CD8-positive, alpha-beta memory T cell (primary cell): Measurements from ENCODE around the gene BCR. TPM values are rescaled to one million over a fixed set of nuclear protein-coding genes. Genes with fewer than 3 reads are reported as not detected.
"Not testable (repeated sequence)": the region's sequence is repeated elsewhere in the genome, so short reads cannot be mapped to it uniquely, and the experiment has no call there.

Source experiments
- CTCF ChIA-PET: fragments of 350-600 bp; sonication (Branson Sonifier 250); formaldehyde crosslinking; loops from one replicate; lab custom pipeline; 2021; ENCODE audit warnings: antibody characterized with exemption; lab: Charles Lee
- POLR2A ChIA-PET: fragments of 350-600 bp; sonication (Branson Sonifier 250); formaldehyde crosslinking; loops from one replicate; lab custom pipeline; 2021; ENCODE audit warnings: antibody characterized with exemption; lab: Charles Lee
- DNase-seq, 5 donors: peaks; one replicate each; pipeline versions ENCODE4 v3.0.0 to v3.0.0-alpha.2; 2020 to 2022; ENCODE audit warnings: mixed read lengths in 1 of 5
- H3K27ac ChIP-seq: one replicate; pipeline ENCODE4 v1.7.0; 2013; ENCODE audit warnings: low read depth, mild to moderate bottlenecking, low read length, moderate library complexity
- H3K27me3 ChIP-seq: 2 replicates; pipeline ENCODE4 v1.7.0; 2013; ENCODE audit warnings: low read length, mild to moderate bottlenecking; ENCODE audit not compliant: insufficient read depth, poor library complexity, severe bottlenecking
- H3K36me3 ChIP-seq: 2 replicates; pipeline ENCODE4 v1.7.0; 2013; ENCODE audit warnings: mild to moderate bottlenecking, low read length, moderate library complexity; ENCODE audit not compliant: insufficient read depth
- H3K4me1 ChIP-seq: 2 replicates; pipeline ENCODE4 v1.7.0; 2013; ENCODE audit warnings: mild to moderate bottlenecking, low read length, moderate library complexity; ENCODE audit not compliant: insufficient read depth
- H3K4me3 ChIP-seq: 2 replicates; pipeline ENCODE4 v1.7.0; 2013; ENCODE audit warnings: mild to moderate bottlenecking, low read length
- H3K9me3 ChIP-seq: 2 replicates; pipeline ENCODE4 v1.7.0; 2013; ENCODE audit warnings: mild to moderate bottlenecking, low read length
- H3K27ac Mint-ChIP-seq, 8 donors: one replicate each; pipeline ENCODE4 v1.8.0; 2020 to 2021; ENCODE audit warnings: mixed read lengths in 8 of 8, mild to moderate bottlenecking in 6 of 8, inconsistent platforms in 3 of 8, moderate library complexity in 3 of 8
- H3K27me3 Mint-ChIP-seq, 2 donors: one replicate each; pipeline ENCODE4 v1.8.0; 2020 to 2021; ENCODE audit warnings: mixed read lengths in 2 of 2, mild to moderate bottlenecking in 1 of 2, moderate library complexity in 1 of 2
- H3K36me3 Mint-ChIP-seq, 3 donors: one replicate each; pipeline ENCODE4 v1.8.0; 2020 to 2021; ENCODE audit warnings: mixed read lengths in 3 of 3, inconsistent platforms in 1 of 3, mild to moderate bottlenecking in 1 of 3
- H3K4me1 Mint-ChIP-seq, 3 donors: one replicate each; pipeline ENCODE4 v1.8.0; 2020 to 2021; ENCODE audit warnings: mixed read lengths in 3 of 3, inconsistent platforms in 1 of 3, mild to moderate bottlenecking in 1 of 3
- H3K4me3 Mint-ChIP-seq, 7 donors: one replicate each; pipeline ENCODE4 v1.8.0; 2020 to 2021; ENCODE audit warnings: mixed read lengths in 7 of 7, mild to moderate bottlenecking in 6 of 7, moderate library complexity in 4 of 7, inconsistent platforms in 2 of 7
- H3K9me3 Mint-ChIP-seq, 5 donors: one replicate each; pipeline ENCODE4 v1.8.0; 2020 to 2022; ENCODE audit warnings: mixed read lengths in 5 of 5, mild to moderate bottlenecking in 3 of 5, moderate library complexity in 2 of 5, inconsistent platforms in 1 of 5
- polyA plus RNA-seq: library from polyadenylated mRNA; unstranded; fragments of 300-500 nt; fragmentation: Illumina TruSeq; gene quantifications from one replicate; pipeline ENCODE4 v1.2.3, GENCODE V29; 2021
- total RNA-seq, 2 experiments: library from RNA; stranded (reverse); gene quantifications; one replicate each; pipeline ENCODE4 v1.2.3, GENCODE V29; 2021

The BCR gene
- total and polyA plus RNA-seq, 3 experiments from 2014 or later: 18.4 to 34.7 (median 33.2) TPM

DNA sequence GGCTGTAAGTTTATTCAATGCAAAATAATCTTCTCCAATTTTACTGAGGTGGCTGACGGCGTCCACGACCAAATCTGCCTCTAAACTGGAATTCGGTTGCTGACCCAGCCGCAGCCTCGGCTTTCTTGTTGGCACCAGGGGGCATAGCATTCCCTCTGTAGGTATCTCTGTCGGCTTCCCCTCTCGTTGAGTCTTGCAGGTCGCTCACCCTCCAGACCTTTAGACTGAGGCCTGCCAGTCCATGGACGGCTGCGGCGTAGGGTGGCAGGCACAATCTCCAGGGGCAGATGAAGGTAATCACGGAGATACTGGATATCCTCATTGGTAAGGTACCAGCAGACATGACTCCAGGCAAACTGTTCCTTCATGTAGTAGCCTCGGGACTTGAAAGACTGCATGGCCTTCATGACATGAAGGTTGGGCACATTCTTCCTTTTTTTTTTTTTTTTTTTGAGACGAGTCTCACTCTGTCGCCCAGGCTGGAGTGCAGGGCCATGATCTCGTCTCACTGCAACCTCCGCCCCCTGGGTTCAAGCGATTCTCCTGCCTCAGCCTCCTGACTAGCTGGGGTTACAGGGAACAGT is 142.3 kb downstream of the BCR start:
- H3K4me1 Mint-ChIP-seq, POLR2A ChIA-PET, H3K27me3 ChIP-seq, H3K27ac Mint-ChIP-seq, H3K9me3 Mint-ChIP-seq, H3K36me3 ChIP-seq, H3K4me3 Mint-ChIP-seq, H3K36me3 Mint-ChIP-seq, DNase-seq, H3K9me3 ChIP-seq, H3K4me1 ChIP-seq, CTCF ChIA-PET, H3K4me3 ChIP-seq, H3K27me3 Mint-ChIP-seq, H3K27ac ChIP-seq: not testable (repeated sequence)

GRCh38 chr22:23323960-23324688 is 143.8 kb downstream of the BCR start:
- H3K4me1 ChIP-seq, H3K4me3 ChIP-seq, DNase-seq, POLR2A ChIA-PET, H3K4me3 Mint-ChIP-seq, H3K27me3 ChIP-seq, H3K36me3 Mint-ChIP-seq, H3K36me3 ChIP-seq, H3K9me3 Mint-ChIP-seq, H3K27ac Mint-ChIP-seq, CTCF ChIA-PET, H3K9me3 ChIP-seq, H3K4me1 Mint-ChIP-seq, H3K27ac ChIP-seq: not testable (repeated sequence)
- peaks cover 0 to 11% of the 10 kb centered on the region in 2 donors for H3K27me3 Mint-ChIP-seq

- ChIA-PET POLR2A (no interaction called here), CTCF (no interaction called here)
- H3K27ac ChIP-seq: no peak overlapping the region
- H3K4me1 Mint-ChIP-seq: no peaks in the 10 kb centered on the region
- no peak overlapping the region for H3K4me3 ChIP-seq
- H3K36me3 Mint-ChIP-seq: peaks cover 0 to 3% (median 0%) of the 10 kb centered on the region in 3 donors
- H3K36me3 ChIP-seq: no peaks in the 10 kb centered on the region
- no peaks in the 10 kb centered on the region for H3K9me3 Mint-ChIP-seq
- no peaks in the 10 kb centered on the region for H3K27me3 ChIP-seq
- DNase-seq: no peak
- H3K9me3 ChIP-seq: no peaks in the 10 kb centered on the region
- H3K4me3 Mint-ChIP-seq: no peak overlapping the region
- no peak overlapping the region for H3K27ac Mint-ChIP-seq
- H3K27me3 Mint-ChIP-seq: peaks cover 0 to 11% of the 10 kb centered on the region in 2 donors
- no peaks in the 10 kb centered on the region for H3K4me1 ChIP-seq
These were observed 144.9 kb downstream of the BCR start for GRCh38 chr22:23325183-23325582.

DNA sequence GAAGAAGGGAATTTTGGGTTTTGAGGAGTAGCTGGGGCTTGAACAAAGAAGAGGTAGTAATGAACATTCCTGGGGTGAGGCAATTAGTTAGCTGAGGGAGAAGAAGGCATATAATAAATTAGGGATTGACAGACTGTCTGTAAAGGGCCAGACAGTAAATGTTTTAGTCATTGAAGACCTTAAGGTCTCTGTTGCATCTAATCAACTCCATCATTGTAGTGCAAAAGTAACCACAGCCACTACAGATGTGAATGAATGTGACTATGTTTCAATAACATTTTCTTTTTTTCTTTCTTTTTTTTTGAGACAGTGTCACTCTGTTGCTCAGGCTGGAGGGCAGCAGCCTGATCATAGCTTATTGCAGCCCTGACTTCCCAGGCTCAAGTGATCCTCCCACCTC is 153.5 kb downstream of the BCR start:
- H3K9me3 Mint-ChIP-seq, H3K27me3 ChIP-seq, DNase-seq, CTCF ChIA-PET, H3K9me3 ChIP-seq, POLR2A ChIA-PET, H3K4me1 ChIP-seq, H3K4me3 ChIP-seq, H3K27me3 Mint-ChIP-seq, H3K36me3 Mint-ChIP-seq, H3K4me1 Mint-ChIP-seq, H3K27ac Mint-ChIP-seq, H3K27ac ChIP-seq, H3K36me3 ChIP-seq, H3K4me3 Mint-ChIP-seq: not testable (repeated sequence)

DNA sequence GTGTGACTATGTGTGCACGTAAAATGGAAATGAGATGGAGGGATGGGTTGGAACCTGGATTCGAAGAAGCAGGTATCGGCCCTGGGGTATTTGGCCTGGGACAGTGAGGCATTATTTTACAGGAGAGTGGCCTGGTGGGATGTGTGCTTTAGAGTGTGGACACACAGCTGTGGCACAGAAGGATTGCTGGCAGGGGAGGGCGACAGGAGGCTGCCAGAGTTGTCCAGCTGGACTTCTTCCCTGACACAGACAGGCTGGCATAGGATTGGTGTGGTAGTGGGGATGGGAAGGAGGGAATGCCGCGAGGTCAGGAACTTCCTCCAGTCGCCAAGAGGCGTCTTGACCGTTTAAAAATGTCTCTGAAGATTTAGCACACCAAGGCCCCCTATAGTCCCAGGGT is 157.4 kb downstream of the BCR start:
- POLR2A ChIA-PET, H3K36me3 ChIP-seq, H3K36me3 Mint-ChIP-seq, H3K27ac ChIP-seq, H3K27me3 ChIP-seq, H3K4me1 ChIP-seq, H3K4me3 Mint-ChIP-seq, H3K9me3 Mint-ChIP-seq, DNase-seq, H3K27ac Mint-ChIP-seq, H3K4me1 Mint-ChIP-seq, H3K27me3 Mint-ChIP-seq, H3K9me3 ChIP-seq, CTCF ChIA-PET, H3K4me3 ChIP-seq: not testable (repeated sequence)

DNA sequence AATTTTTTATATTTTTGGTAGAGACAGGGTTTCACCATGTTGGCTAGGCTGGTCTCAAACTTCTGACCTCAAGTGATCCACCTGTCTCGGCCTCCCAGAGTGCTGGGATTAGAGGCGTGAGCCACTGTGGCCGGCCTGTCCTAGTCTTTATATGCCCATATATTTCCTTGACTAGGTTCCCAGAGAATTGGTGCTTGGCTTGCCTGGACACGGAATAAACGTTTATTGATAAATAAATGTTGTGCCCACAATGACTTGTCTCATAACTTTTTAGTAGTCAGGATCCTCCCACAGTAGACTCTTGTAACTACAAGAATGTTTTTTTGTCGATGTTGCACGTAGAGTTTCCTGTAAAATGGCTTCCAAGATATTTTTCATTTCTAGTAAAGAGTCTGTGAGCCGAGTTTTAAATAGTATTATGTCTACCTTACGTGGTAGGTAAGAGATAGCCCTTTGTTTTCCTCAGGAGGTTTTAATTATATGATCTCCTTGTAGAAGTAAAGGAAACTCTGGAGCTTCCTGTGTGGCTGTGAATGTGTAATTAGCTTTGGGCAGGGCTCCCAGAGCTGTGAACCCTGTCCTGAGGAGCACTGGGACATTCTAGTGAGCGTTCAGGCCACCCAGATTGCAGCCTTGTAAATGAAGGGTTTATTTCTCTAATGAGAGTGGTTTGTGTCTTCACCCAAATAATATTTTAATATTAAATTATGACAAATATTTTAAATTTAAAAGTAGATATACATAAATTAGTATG is 161.8 kb downstream of the BCR start:
- H3K9me3 Mint-ChIP-seq, POLR2A ChIA-PET, H3K27ac Mint-ChIP-seq, H3K27ac ChIP-seq, DNase-seq, H3K4me3 Mint-ChIP-seq, H3K27me3 ChIP-seq, H3K36me3 Mint-ChIP-seq, H3K4me1 ChIP-seq, CTCF ChIA-PET, H3K36me3 ChIP-seq, H3K4me1 Mint-ChIP-seq, H3K27me3 Mint-ChIP-seq, H3K4me3 ChIP-seq, H3K9me3 ChIP-seq: not testable (repeated sequence)

- peaks cover 24 to 59% of the 10 kb centered on the region in 2 donors for H3K27me3 Mint-ChIP-seq
- Histone ChIP-seq H3K36me3 (no peaks in the 10 kb centered on the region), H3K27ac (no peak overlapping the region), H3K9me3 (no peaks in the 10 kb centered on the region), H3K4me3 (no peak overlapping the region), H3K4me1 (no peaks in the 10 kb centered on the region), H3K27me3 (no peaks in the 10 kb centered on the region)
- POLR2A ChIA-PET: no interaction called here
- no peak for DNase-seq
- H3K4me3 Mint-ChIP-seq: no peak overlapping the region
- no peak overlapping the region for H3K27ac Mint-ChIP-seq
- no peaks in the 10 kb centered on the region for H3K36me3 Mint-ChIP-seq
- H3K4me1 Mint-ChIP-seq: peaks cover 0 to 6% (median 5%) of the 10 kb centered on the region in 3 donors
- CTCF ChIA-PET: no interaction called here
- H3K9me3 Mint-ChIP-seq: peaks cover 0 to 3% (median 0%) of the 10 kb centered on the region in 5 donors
These were observed 171.0 kb downstream of the BCR start for GRCh38 chr22:23351321-23351720.

GRCh38 chr22:23353004-23353403 is 172.7 kb downstream of the BCR start:
- H3K9me3 Mint-ChIP-seq: peaks cover 0 to 3% (median 0%) of the 10 kb centered on the region in 5 donors
- peaks cover 24 to 69% of the 10 kb centered on the region in 2 donors for H3K27me3 Mint-ChIP-seq
- peaks cover 0 to 6% (median 5%) of the 10 kb centered on the region in 3 donors for H3K4me1 Mint-ChIP-seq
- CTCF ChIA-PET: no interaction called here
- H3K4me3 Mint-ChIP-seq: no peak overlapping the region
- peak overlapping the region in 1 of 8 donors; percentile 35 for H3K27ac Mint-ChIP-seq
- Histone ChIP-seq H3K4me1 (no peaks in the 10 kb centered on the region), H3K27ac (no peak overlapping the region), H3K9me3 (no peaks in the 10 kb centered on the region), H3K4me3 (no peak overlapping the region), H3K36me3 (no peaks in the 10 kb centered on the region), H3K27me3 (no peaks in the 10 kb centered on the region)
- POLR2A ChIA-PET: no interaction called here
- DNase-seq: no peak
- no peaks in the 10 kb centered on the region for H3K36me3 Mint-ChIP-seq
